Measurements from ENCODE around the gene DBF4. TPM values are rescaled to one million over a fixed set of nuclear protein-coding genes. Genes with fewer than 3 reads are reported as not detected.
"Not testable (repeated sequence)": the region's sequence is repeated elsewhere in the genome, so short reads cannot be mapped to it uniquely, and the experiment has no call there.

The DBF4 gene
- total and polyA plus RNA-seq, 9 of the 15 experiments (the other 6 are each of a cell fraction or from before 2014, with no cell fraction given), result 37.8 to 145 (median 104) TPM

GRCh38 chr7:87828383-87828782 is 47.9 kb upstream of the DBF4 start:
- ATAC-seq; POLR2A ChIA-PET; H3K27me3 ChIP-seq (ENCODE audit: control insufficient read depth in 2 of 2, insufficient read depth in 2 of 2, low read length in 2 of 2); H3K4me3 ChIP-seq; H3K4me2 ChIP-seq (ENCODE audit: insufficient read depth, low read length); H3K27ac ChIP-seq (ENCODE audit: extremely low read depth, low read depth, low read length); FAIRE-seq; BruUV-seq (replicated peaks); CTCF ChIA-PET (ENCODE audit: low intra/inter-chr PET ratio); H3K9ac ChIP-seq (ENCODE audit: insufficient read depth in 1 of 2, low read depth in 2 of 2, low read length in 2 of 2); H3K4me1 ChIP-seq (replicated peaks in 1 of 2; ENCODE audit: control insufficient read depth in 2 of 2, insufficient read depth in 2 of 2, low read length in 2 of 2); H3K9me1 ChIP-seq (ENCODE audit: control insufficient read depth, insufficient read depth, low read length); H2AFZ ChIP-seq (ENCODE audit: low read depth, low read length); H4K20me1 ChIP-seq (replicated peaks; ENCODE audit: control insufficient read depth, insufficient read depth, low read length); intact Hi-C loops (cut with micrococcal nuclease); in situ Hi-C loops (cut with MboI); DNase-seq (ENCODE audit: extremely low read depth in 1 of 4, low spot score in 3 of 4); H3K79me2 ChIP-seq (ENCODE audit: control insufficient read depth, insufficient read depth, low read length); H3K9me3 ChIP-seq (replicated peaks; ENCODE audit: control insufficient read depth, insufficient read depth, low read depth, low read length): not testable (repeated sequence)
- peak; percentile 74 for TF ChIP-seq RBM25 (IDR thresholded peaks at IDR 0.05; ENCODE audit: low read depth, low read length, severe bottlenecking)
- peak; percentile 19; the same call in 1 of the 2 replicates for TF ChIP-seq KLF16 (IDR thresholded peaks at IDR 0.05)
- TF ChIP-seq BCOR (IDR thresholded peaks at IDR 0.05), result peak; percentile 42; the same call in 1 of the 2 replicates
- TF ChIP-seq ZNF146 (CRISPR knock-in tag; IDR thresholded peaks at IDR 0.05; ENCODE audit: unreplicated experiment), result peak; percentile 99
- H3K36me3 ChIP-seq (ENCODE audit: control insufficient read depth, insufficient read depth, low read length), result peaks cover 10% of the 10 kb centered on the region; the same call in 2 of the 3 replicates
- 63% methylated on average over 1 of the region's 1 CpG for WGBS (ENCODE audit: insufficient coverage, low coverage, missing lambda C conversion rate)

GRCh38 chr7:87831097-87831496 is 45.2 kb upstream of the DBF4 start:
- no peaks in the 10 kb centered on the region for H3K9me3 ChIP-seq (replicated peaks; ENCODE audit: control insufficient read depth, insufficient read depth, low read depth, low read length)
- TSS peak; percentile 11 for BruUV-seq (replicated peaks)
- intact Hi-C loops (cut with micrococcal nuclease), result no loop called here
- POLR2A ChIA-PET, result no interaction called here
- DNase-seq (ENCODE audit: extremely low read depth in 1 of 4, low spot score in 3 of 4) (no peak), ATAC-seq (no peak), FAIRE-seq (no peak)
- H3K27ac ChIP-seq (ENCODE audit: extremely low read depth, low read depth, low read length), result no peak overlapping the region
- TF ChIP-seq ZNF436 (CRISPR knock-in tag; IDR thresholded peaks at IDR 0.05) (no peak), NCOR1 (IDR thresholded peaks at IDR 0.05) (no peak), NFRKB (IDR thresholded peaks at IDR 0.05; ENCODE audit: low read depth) (no peak), ZNF24 (IDR thresholded peaks at IDR 0.05) (no peak)
- TF ChIP-seq, protein P1, sequence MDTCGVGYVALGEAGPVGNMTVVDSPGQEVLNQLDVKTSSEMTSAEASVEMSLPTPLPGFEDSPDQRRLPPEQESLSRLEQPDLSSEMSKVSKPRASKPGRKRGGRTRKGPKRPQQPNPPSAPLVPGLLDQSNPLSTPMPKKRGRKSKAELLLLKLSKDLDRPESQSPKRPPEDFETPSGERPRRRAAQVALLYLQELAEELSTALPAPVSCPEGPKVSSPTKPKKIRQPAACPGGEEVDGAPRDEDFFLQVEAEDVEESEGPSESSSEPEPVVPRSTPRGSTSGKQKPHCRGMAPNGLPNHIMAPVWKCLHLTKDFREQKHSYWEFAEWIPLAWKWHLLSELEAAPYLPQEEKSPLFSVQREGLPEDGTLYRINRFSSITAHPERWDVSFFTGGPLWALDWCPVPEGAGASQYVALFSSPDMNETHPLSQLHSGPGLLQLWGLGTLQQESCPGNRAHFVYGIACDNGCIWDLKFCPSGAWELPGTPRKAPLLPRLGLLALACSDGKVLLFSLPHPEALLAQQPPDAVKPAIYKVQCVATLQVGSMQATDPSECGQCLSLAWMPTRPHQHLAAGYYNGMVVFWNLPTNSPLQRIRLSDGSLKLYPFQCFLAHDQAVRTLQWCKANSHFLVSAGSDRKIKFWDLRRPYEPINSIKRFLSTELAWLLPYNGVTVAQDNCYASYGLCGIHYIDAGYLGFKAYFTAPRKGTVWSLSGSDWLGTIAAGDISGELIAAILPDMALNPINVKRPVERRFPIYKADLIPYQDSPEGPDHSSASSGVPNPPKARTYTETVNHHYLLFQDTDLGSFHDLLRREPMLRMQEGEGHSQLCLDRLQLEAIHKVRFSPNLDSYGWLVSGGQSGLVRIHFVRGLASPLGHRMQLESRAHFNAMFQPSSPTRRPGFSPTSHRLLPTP (IDR thresholded peaks at IDR 0.05; ENCODE audit: borderline replicate concordance, extremely low read depth, insufficient read length), result no peak
- 91% methylated on average over 1 of the region's 1 CpG for WGBS (ENCODE audit: insufficient coverage, low coverage, missing lambda C conversion rate)
- H3K4me2 ChIP-seq (ENCODE audit: insufficient read depth, low read length), result no peak overlapping the region
- H3K9me1 ChIP-seq (ENCODE audit: control insufficient read depth, insufficient read depth, low read length), result no peaks in the 10 kb centered on the region
- in situ Hi-C loops (cut with MboI), result no loop called here
- H2AFZ ChIP-seq (ENCODE audit: low read depth, low read length), result no peak overlapping the region
- peaks cover 18% of the 10 kb centered on the region; the same call in 2 of the 3 replicates for H3K36me3 ChIP-seq (ENCODE audit: control insufficient read depth, insufficient read depth, low read length)
- H4K20me1 ChIP-seq (replicated peaks; ENCODE audit: control insufficient read depth, insufficient read depth, low read length), result no peaks in the 10 kb centered on the region
- H3K9ac ChIP-seq (ENCODE audit: insufficient read depth in 1 of 2, low read depth in 2 of 2, low read length in 2 of 2), result no peak overlapping the region
- H3K79me2 ChIP-seq (ENCODE audit: control insufficient read depth, insufficient read depth, low read length), result no peaks in the 10 kb centered on the region
- no peak overlapping the region for H3K4me3 ChIP-seq
- CTCF ChIA-PET (ENCODE audit: low intra/inter-chr PET ratio), result no interaction called here
- no peaks in the 10 kb centered on the region for H3K4me1 ChIP-seq (replicated peaks in 1 of 2; ENCODE audit: control insufficient read depth in 2 of 2, insufficient read depth in 2 of 2, low read length in 2 of 2)
- no peaks in the 10 kb centered on the region for H3K27me3 ChIP-seq (ENCODE audit: control insufficient read depth in 2 of 2, insufficient read depth in 2 of 2, low read length in 2 of 2)

Measured in K562 (cell line).